H1 (cell line): ENCODE results near the gene KRT13. TPM values are rescaled to one million over a fixed set of nuclear protein-coding genes. Genes with fewer than 3 reads are reported as not detected.

Experiments used
- CTCF ChIA-PET: fragments of 300-600 bp; sonication (Branson Sonifier 250); formaldehyde crosslinking; loops from one replicate; lab custom pipeline; 2021; ENCODE audit not compliant: partially characterized antibody; lab: Charles Lee
- POLR2A ChIA-PET: fragments of 300-600 bp; sonication (Branson Sonifier 250); formaldehyde crosslinking; loops from one replicate; lab custom pipeline; 2021; ENCODE audit warnings: inconsistent platforms; ENCODE audit not compliant: partially characterized antibody; lab: Charles Lee
- DNase-seq, 2 experiments: peaks; one replicate each; pipeline versions ENCODE4 v3.0.0 to v3.0.0-alpha.2; 2010 to 2022; ENCODE audit warnings: low spot score in 2 of 2, low read depth in 1 of 2, mixed read lengths in 1 of 2
- FAIRE-seq: peaks from 2 replicates; lab custom pipeline; 2011; peaks lifted over from hg19 to GRCh38; lab: Jason Lieb, UNC
- H2AFZ ChIP-seq: 2 replicates; pipeline ENCODE4 v1.8.1; 2012; ENCODE audit warnings: low read length, inconsistent platforms
- H2AK5ac ChIP-seq: 2 replicates; pipeline ENCODE4 v1.6.1; 2013; ENCODE audit warnings: low read depth, low read length
- H2BK120ac ChIP-seq: replicated peaks from 2 replicates; pipeline ENCODE3; 2013; ENCODE audit warnings: low read depth, low read length, inconsistent platforms
- H2BK12ac ChIP-seq: 2 replicates; pipeline ENCODE4 v1.6.1; 2013; ENCODE audit warnings: low read depth, low read length
- H2BK15ac ChIP-seq: 2 replicates; pipeline ENCODE4 v1.6.1; 2013; ENCODE audit warnings: low read length
- H2BK20ac ChIP-seq: 2 replicates; pipeline ENCODE4 v1.6.1; 2013; ENCODE audit warnings: low read length
- H2BK5ac ChIP-seq: 2 replicates; pipeline ENCODE4 v1.6.1; 2013; ENCODE audit warnings: low read depth, low read length
- H3K14ac ChIP-seq: 2 replicates; pipeline ENCODE4 v1.6.1; 2013; ENCODE audit warnings: inconsistent platforms; ENCODE audit not compliant: insufficient read length
- H3K18ac ChIP-seq: 2 replicates; pipeline ENCODE4 v1.6.1; 2013; ENCODE audit warnings: low read length; ENCODE audit errors: extremely low read depth
- H3K23ac ChIP-seq: 2 replicates; pipeline ENCODE4 v1.6.1; 2013; ENCODE audit warnings: inconsistent platforms; ENCODE audit not compliant: insufficient read length
- H3K23me2 ChIP-seq: 2 replicates; pipeline ENCODE4 v1.6.1; 2013; ENCODE audit warnings: low read depth, low read length
- H3K27ac ChIP-seq: 2 replicates; pipeline ENCODE4 v1.6.1; 2011; ENCODE audit warnings: low read depth, low read length, inconsistent platforms
- H3K27me3 ChIP-seq, 4 experiments: replicated peaks in 1 of 4; 1 replicate in 1 of 4; 2 replicates in 3 of 4; pipeline versions ENCODE4 v1.6.1 to v1.8.1; 2011 to 2013; ENCODE audit warnings: low read length in 3 of 4, mild to moderate bottlenecking in 3 of 4, inconsistent platforms in 2 of 4, mixed read lengths in 2 of 4, moderate library complexity in 1 of 4; ENCODE audit not compliant: control insufficient read depth in 3 of 4, insufficient read depth in 3 of 4; ENCODE audit errors: extremely low read depth in 1 of 4
- H3K36me3 ChIP-seq, 4 experiments: 2 replicates each; pipeline versions ENCODE4 v1.6.1 to v1.8.1; 2011 to 2013; ENCODE audit warnings: mild to moderate bottlenecking in 4 of 4, low read length in 3 of 4, moderate library complexity in 2 of 4, control low read depth in 1 of 4, inconsistent platforms in 1 of 4; ENCODE audit not compliant: insufficient read depth in 4 of 4, control insufficient read depth in 2 of 4
- H3K4ac ChIP-seq: replicated peaks from 2 replicates; pipeline ENCODE3; 2013; ENCODE audit warnings: low read length, low read depth, mixed read lengths, inconsistent platforms; ENCODE audit not compliant: insufficient read length
- H3K4me1 ChIP-seq, 4 experiments: replicated peaks in 1 of 4; 1 replicate in 1 of 4; 2 replicates in 3 of 4; pipeline versions ENCODE4 v1.6.1 to v1.8.1; 2011 to 2013; ENCODE audit warnings: low read length in 3 of 4, inconsistent platforms in 2 of 4, mixed read lengths in 1 of 4; ENCODE audit not compliant: insufficient read depth in 4 of 4, control insufficient read depth in 3 of 4
- H3K4me2 ChIP-seq, 2 experiments: 2 replicates each; pipeline versions ENCODE4 v1.6.1 to v1.8.1; 2011 to 2013; ENCODE audit warnings: low read depth in 2 of 2, low read length in 2 of 2, control low read depth in 1 of 2, inconsistent platforms in 1 of 2, mild to moderate bottlenecking in 1 of 2; ENCODE audit not compliant: insufficient read depth in 1 of 2
- H3K4me3 ChIP-seq, 4 experiments: fragments of 200-600, 300-600 bp in 1 of 4; sonication (generic), shearing (Covaris generic), sonication (Bioruptor Twin) in 1 of 4; 2 replicates each; pipeline versions ENCODE4 v1.5.1 to v1.8.1; 2011 to 2016; ENCODE audit warnings: low read length in 4 of 4, low read depth in 3 of 4, control low read depth in 2 of 4, inconsistent platforms in 2 of 4, mild to moderate bottlenecking in 2 of 4, mixed read lengths in 1 of 4, moderate library complexity in 1 of 4; ENCODE audit not compliant: insufficient read depth in 2 of 4; ENCODE audit errors: extremely low read depth in 1 of 4
- H3K56ac ChIP-seq: replicated peaks from 2 replicates; pipeline ENCODE3; 2013; ENCODE audit warnings: low read depth, mild to moderate bottlenecking, mixed read lengths, low read length, inconsistent platforms; ENCODE audit not compliant: insufficient read length
- H3K79me1 ChIP-seq: 2 replicates; pipeline ENCODE4 v1.6.1; 2013; ENCODE audit warnings: low read depth, low read length, control low read depth
- H3K79me2 ChIP-seq, 2 experiments: 2 replicates each; pipeline versions ENCODE4 v1.6.1 to v1.8.1; 2012 to 2013; ENCODE audit warnings: low read length in 2 of 2, mild to moderate bottlenecking in 2 of 2, inconsistent platforms in 1 of 2; ENCODE audit not compliant: insufficient read depth in 2 of 2, control insufficient read depth in 1 of 2
- H3K9ac ChIP-seq, 4 experiments: replicated peaks in 1 of 4; 1 replicate in 1 of 4; 2 replicates in 3 of 4; pipeline versions ENCODE4 v1.6.1 to v1.8.1; 2011 to 2013; ENCODE audit warnings: low read depth in 3 of 4, low read length in 3 of 4, control low read depth in 2 of 4, mild to moderate bottlenecking in 2 of 4, moderate library complexity in 2 of 4, inconsistent platforms in 1 of 4; ENCODE audit errors: extremely low read depth in 1 of 4
- H3K9me3 ChIP-seq, 2 experiments: 2 replicates each; pipeline versions ENCODE4 v1.6.1 to v1.8.1; 2012 to 2013; ENCODE audit warnings: mild to moderate bottlenecking in 2 of 2, moderate library complexity in 2 of 2, control low read depth in 1 of 2, inconsistent platforms in 1 of 2, low read depth in 1 of 2, low read length in 1 of 2, mixed read lengths in 1 of 2; ENCODE audit not compliant: insufficient read depth in 2 of 2
- H4K20me1 ChIP-seq, 2 experiments: replicated peaks in 1 of 2; 2 replicates each; pipeline versions ENCODE3 to v1.8.1; 2011 to 2013; ENCODE audit warnings: inconsistent platforms in 2 of 2, low read length in 2 of 2, mild to moderate bottlenecking in 1 of 2; ENCODE audit not compliant: insufficient read depth in 2 of 2, control insufficient read depth in 1 of 2
- H4K5ac ChIP-seq: 2 replicates; pipeline ENCODE4 v1.6.1; 2013; ENCODE audit warnings: low read length, low read depth, mixed read lengths, inconsistent platforms; ENCODE audit not compliant: insufficient read length
- H4K8ac ChIP-seq: 2 replicates; pipeline ENCODE4 v1.8.0; 2013; ENCODE audit warnings: mild to moderate bottlenecking, moderate library complexity, low read length, inconsistent platforms; ENCODE audit not compliant: insufficient read depth; ENCODE audit errors: extremely low read depth
- H4K91ac ChIP-seq: replicated peaks from 2 replicates; pipeline ENCODE3; 2013; ENCODE audit warnings: low read length, mixed read lengths, inconsistent platforms; ENCODE audit not compliant: insufficient read length
- ASH2L ChIP-seq: fragments of 200-600, 300-600 bp; sonication (generic); IDR thresholded peaks from one replicate; pipeline ENCODE4 v1.7.1; 2017; ENCODE audit warnings: low read length
- CHD2 ChIP-seq: IDR thresholded peaks from 2 replicates; pipeline ENCODE4 v1.6.1; 2012; ENCODE audit warnings: low read length, improper control_type of control experiment
- WGBS, 2 experiments: shearing (Covaris generic) in 1 of 2; methylation state at CpG; one replicate each; pipeline versions ENCODE4 v1.1.6 to v1.1.7; 2013 to 2015; ENCODE audit warnings: low lambda C conversion rate in 2 of 2, mixed read lengths in 2 of 2, inconsistent platforms in 1 of 2, low coverage in 1 of 2, missing lambda C conversion rate in 1 of 2; ENCODE audit not compliant: insufficient replicate concordance in 2 of 2, insufficient coverage in 1 of 2, insufficient read length in 1 of 2; ENCODE audit errors: extremely low coverage in 1 of 2, missing lambda C conversion rate in 1 of 2; 5-methylcytosine and 5-hydroxymethylcytosine counted together
- polyA plus RNA-seq, 7 experiments: library from polyadenylated mRNA; depleted of rRNA in 3 of 7; stranded (reverse) in 5 of 7; unstranded in 2 of 7; fragments of >200 nt in 5 of 7; fragments of 200-250 nt in 2 of 7; gene quantifications; 1 replicate in 5 of 7; 2 replicates in 1 of 7; 4 replicates in 1 of 7; pipeline versions ENCODE4 v1.2.1 to v1.2.3, GENCODE V29; 2011 to 2013; ENCODE audit warnings: missing spikeins in 2 of 7, mixed read lengths in 2 of 7
- total RNA-seq: library from RNA; stranded (reverse); fragmentation: NEBNext Ultra II Directional; extraction: Animal tissue kit (Norgen Biotek cat#: 25700); gene quantifications from 2 replicates; pipeline ENCODE4 v1.2.1, GENCODE V29; 2021

The KRT13 gene
- total and polyA plus RNA-seq, 2 of the 8 experiments (the other 6 are each of a cell fraction or from before 2014, with no cell fraction given): 0.09 TPM; not detected in 1

DNA sequence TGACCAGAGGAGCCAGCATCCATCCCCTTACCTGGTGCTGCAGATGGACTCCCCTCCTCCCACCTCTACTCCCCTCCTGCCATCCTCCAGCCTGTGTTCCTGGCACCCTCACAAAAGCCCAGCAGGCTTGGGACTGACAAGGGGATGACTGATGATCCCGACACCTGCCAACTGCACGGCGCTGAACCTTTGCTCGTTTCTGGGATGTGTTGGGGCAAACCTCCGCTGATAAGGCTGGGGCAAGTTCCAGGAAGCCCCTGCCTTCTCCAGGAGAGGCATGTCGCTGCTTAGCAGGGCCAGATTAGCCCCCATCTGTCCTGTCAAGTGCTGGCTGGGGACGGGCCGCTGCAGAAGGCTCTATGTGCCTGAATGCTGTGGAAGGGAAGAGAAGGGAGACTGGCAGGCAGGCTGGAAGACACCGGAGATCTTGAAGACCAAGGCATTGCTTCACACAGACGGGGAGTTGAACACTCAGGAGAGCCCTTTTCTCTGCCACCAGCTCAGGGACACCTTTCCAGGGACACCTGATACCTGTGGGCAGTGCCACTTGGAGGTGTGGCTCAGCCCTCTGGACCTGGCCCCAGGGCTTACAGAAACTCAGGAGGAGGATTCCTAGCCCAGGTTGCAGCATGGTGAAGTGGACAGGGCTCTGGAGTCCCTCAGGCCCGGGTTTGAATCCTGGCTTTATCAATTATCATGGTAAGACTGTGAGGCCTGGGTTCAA lies 14.3 kb upstream of the KRT13 start:
- no peak for FAIRE-seq
- WGBS, 2 experiments: 89% methylated on average over 9 of the region's 11 CpGs; no CpG with 5 or more reads in 1 of the 2 experiments

More for the DNA sequence above, 14.3 kb upstream of the KRT13 start:
- Histone ChIP-seq H2BK15ac (peak overlapping the region; percentile 88), H3K23ac (no peak overlapping the region), H2BK20ac (no peak overlapping the region), H4K8ac (peak overlapping the region; percentile 38; the same call in 1 of the 2 replicates), H3K4me1 (peaks cover 0 to 16% (median 10%) of the 10 kb centered on the region in 4 experiments; a peak in 6 of 7 replicates), H3K36me3 (peaks cover 8 to 24% (median 13%) of the 10 kb centered on the region in 4 experiments), H3K23me2 (no peaks in the 10 kb centered on the region; the same call in 1 of the 2 replicates), H2BK5ac (0 out of 2 replicates have a peak overlapping the region, but pooled peaks have one; percentile 16), H4K20me1 (peaks cover 2 to 3% of the 10 kb centered on the region in 2 experiments), H3K79me1 (no peaks in the 10 kb centered on the region), H2BK120ac (no peak overlapping the region), H3K79me2 (no peaks in the 10 kb centered on the region), H3K14ac (no peak overlapping the region), H3K4ac (no peak overlapping the region), H3K9me3 (no peaks in the 10 kb centered on the region), H3K27ac (no peak overlapping the region), H3K9ac (no peak overlapping the region; a peak in 1 of 7 replicates), H2BK12ac (no peak overlapping the region), H2AK5ac (no peak overlapping the region), H4K5ac (no peak overlapping the region), H2AFZ (no peak overlapping the region), H3K18ac (peak overlapping the region; percentile 52; the same call in 1 of the 2 replicates), H3K27me3 (no peaks in the 10 kb centered on the region), H3K4me2 (no peak overlapping the region), H3K56ac (no peak overlapping the region), H3K4me3 (no peak overlapping the region), H4K91ac (peak overlapping the region; percentile 31)
- ChIA-PET CTCF (interaction anchor here (1.2 to 2.3 kb wide), 4 partner anchors 30 to 57 kb away, joined by 4 to 12 read pairs (median 4); partner anchors contain the start of gene KRT9), POLR2A (interaction anchor here (8.0 kb wide), 1 partner anchor 9 kb away, joined by 69 read pairs; the partner anchor contains the start of gene KRT19)
- TF ChIP-seq ASH2L: peak; percentile 19
- TF ChIP-seq CHD2: no peak
- no peak for DNase-seq
